ENCODE results near the gene CLTB.
"Not testable (repeated sequence)": the region's sequence is repeated elsewhere in the genome, so short reads cannot be mapped to it uniquely, and the experiment has no call there.

Gene CLTB

GRCh38 chr5:176409765-176410164 lies 6.6 kb downstream of the CLTB start:
- FAIRE-seq (no peak), DNase-seq (ENCODE audit: insufficient read length) (no peak)
- TF ChIP-seq POLR2AphosphoS5 (IDR thresholded peaks at IDR 0.05; ENCODE audit: low read depth, low read length) = no peak

- FAIRE-seq = no peak
- DNase-seq (ENCODE audit: insufficient read length) = no peak
- TF ChIP-seq TAF1 (IDR thresholded peaks at IDR 0.05; ENCODE audit: borderline replicate concordance, low read depth, low read length) (no peak), POLR2A (IDR thresholded peaks at IDR 0.05; ENCODE audit: low read depth, low read length) (no peak), POLR2AphosphoS5 (IDR thresholded peaks at IDR 0.05; ENCODE audit: low read depth, low read length) (no peak)
These were observed 7.7 kb downstream of the CLTB start for GRCh38 chr5:176408590-176408989.

GRCh38 chr5:176408252-176408573 lies 8.1 kb downstream of the CLTB start:
- not testable (repeated sequence) for FAIRE-seq

GRCh38 chr5:176407456-176408251 lies 8.7 kb downstream of the CLTB start:
- no peak for TF ChIP-seq POLR2A (IDR thresholded peaks at IDR 0.05; ENCODE audit: low read depth, low read length)
- TF ChIP-seq TAF1 (IDR thresholded peaks at IDR 0.05; ENCODE audit: borderline replicate concordance, low read depth, low read length) = no peak
- no peak for TF ChIP-seq POLR2AphosphoS5 (IDR thresholded peaks at IDR 0.05; ENCODE audit: low read depth, low read length)
- no peak for FAIRE-seq
- no peak for DNase-seq (ENCODE audit: insufficient read length)

More at GRCh38 chr5:176408252-176408573, 8.1 kb downstream of the CLTB start:
- DNase-seq (ENCODE audit: insufficient read length) = not testable (repeated sequence)

GRCh38 chr5:176406436-176407052 lies 9.8 kb downstream of the CLTB start:
- TF ChIP-seq POLR2AphosphoS5 (IDR thresholded peaks at IDR 0.05; ENCODE audit: low read depth, low read length) = no peak
- no peak for TF ChIP-seq POLR2A (IDR thresholded peaks at IDR 0.05; ENCODE audit: low read depth, low read length)
- no peak for TF ChIP-seq TAF1 (IDR thresholded peaks at IDR 0.05; ENCODE audit: borderline replicate concordance, low read depth, low read length)
- DNase-seq (ENCODE audit: insufficient read length) (no peak), FAIRE-seq (no peak)

GRCh38 chr5:176405656-176406435 lies 10.5 kb downstream of the CLTB start:
- FAIRE-seq = no peak
- TF ChIP-seq TAF1 (IDR thresholded peaks at IDR 0.05; ENCODE audit: borderline replicate concordance, low read depth, low read length) = no peak
- no peak for TF ChIP-seq POLR2AphosphoS5 (IDR thresholded peaks at IDR 0.05; ENCODE audit: low read depth, low read length)
- TF ChIP-seq POLR2A (IDR thresholded peaks at IDR 0.05; ENCODE audit: low read depth, low read length) = no peak
- no peak for DNase-seq (ENCODE audit: insufficient read length)

GRCh38 chr5:176401281-176402205 lies 14.8 kb downstream of the CLTB start:
- DNase-seq (ENCODE audit: insufficient read length) (no peak), FAIRE-seq (no peak)
- no peak for TF ChIP-seq TAF1 (IDR thresholded peaks at IDR 0.05; ENCODE audit: borderline replicate concordance, low read depth, low read length)
- TF ChIP-seq POLR2A (IDR thresholded peaks at IDR 0.05; ENCODE audit: low read depth, low read length) = no peak
- TF ChIP-seq POLR2AphosphoS5 (IDR thresholded peaks at IDR 0.05; ENCODE audit: low read depth, low read length) = no peak

- FAIRE-seq = no peak
- TF ChIP-seq POLR2A (IDR thresholded peaks at IDR 0.05; ENCODE audit: low read depth, low read length) = no peak
- TF ChIP-seq TAF1 (IDR thresholded peaks at IDR 0.05; ENCODE audit: borderline replicate concordance, low read depth, low read length) = no peak
- no peak for TF ChIP-seq POLR2AphosphoS5 (IDR thresholded peaks at IDR 0.05; ENCODE audit: low read depth, low read length)
- no peak for DNase-seq (ENCODE audit: insufficient read length)
These were observed 15.8 kb downstream of the CLTB start for GRCh38 chr5:176400382-176401156.

GRCh38 chr5:176397736-176398420 lies 18.5 kb downstream of the CLTB start:
- TF ChIP-seq TAF1 (IDR thresholded peaks at IDR 0.05; ENCODE audit: borderline replicate concordance, low read depth, low read length) = no peak
- no peak for TF ChIP-seq POLR2AphosphoS5 (IDR thresholded peaks at IDR 0.05; ENCODE audit: low read depth, low read length)
- TF ChIP-seq POLR2A (IDR thresholded peaks at IDR 0.05; ENCODE audit: low read depth, low read length) = no peak
- FAIRE-seq (no peak), DNase-seq (ENCODE audit: insufficient read length) (no peak)

GRCh38 chr5:176396330-176396729 lies 20.0 kb downstream of the CLTB start:
- FAIRE-seq (no peak), DNase-seq (ENCODE audit: insufficient read length) (no peak)

More at GRCh38 chr5:176396330-176396729, 20.0 kb downstream of the CLTB start:
- no peak for TF ChIP-seq POLR2AphosphoS5 (IDR thresholded peaks at IDR 0.05; ENCODE audit: low read depth, low read length)

Measured in GM12892 (cell line).